Pons (tissue), 1 donor: Measurements from ENCODE around the gene DLG2.
A peak's percentile ranks its signal among the peaks of the same experiment; 100 is the strongest.
"Not testable (repeated sequence)": the region's sequence is repeated elsewhere in the genome, so short reads cannot be mapped to it uniquely, and the experiment has no call there.

Experiments used
- DNase-seq: peaks from one replicate; pipeline ENCODE4 v3.0.0-alpha.2; 2016; ENCODE audit warnings: low spot score

DLG2 gene

GRCh38 chr11:84372381-84372950 is 1254.7 kb downstream of the DLG2 start:
- no peak for DNase-seq

GRCh38 chr11:84358034-84358433 is 1269.1 kb downstream of the DLG2 start:
- no peak for DNase-seq

GRCh38 chr11:84355911-84356310 is 1271.2 kb downstream of the DLG2 start:
- DNase-seq, result no peak

- no peak for DNase-seq
Measured at GRCh38 chr11:84345597-84345996, 1281.5 kb downstream of the DLG2 start.

GRCh38 chr11:84345027-84345426 is 1282.1 kb downstream of the DLG2 start:
- DNase-seq, result no peak

- no peak for DNase-seq
Measured at GRCh38 chr11:84339796-84340195, 1287.3 kb downstream of the DLG2 start.

- DNase-seq, result no peak
Measured at GRCh38 chr11:84333221-84333620, 1293.9 kb downstream of the DLG2 start.

- DNase-seq, result no peak
Measured at GRCh38 chr11:84322211-84322610, 1304.9 kb downstream of the DLG2 start.

GRCh38 chr11:84319863-84320262 is 1307.3 kb downstream of the DLG2 start:
- no peak for DNase-seq

- DNase-seq, result peak; percentile 91
Measured at GRCh38 chr11:84316866-84317555, 1310.1 kb downstream of the DLG2 start.

- peak; percentile 75 for DNase-seq
Measured at GRCh38 chr11:84313830-84314359, 1313.2 kb downstream of the DLG2 start.

- no peak for DNase-seq
Measured at GRCh38 chr11:84310268-84310667, 1316.9 kb downstream of the DLG2 start.

- not testable (repeated sequence) for DNase-seq
Measured at GRCh38 chr11:84308491-84308890, 1318.7 kb downstream of the DLG2 start.

GRCh38 chr11:84300092-84300491 is 1327.1 kb downstream of the DLG2 start:
- DNase-seq, result no peak

GRCh38 chr11:84297570-84297969 is 1329.6 kb downstream of the DLG2 start:
- DNase-seq, result no peak

- no peak for DNase-seq
Measured at GRCh38 chr11:84295815-84296214, 1331.3 kb downstream of the DLG2 start.

GRCh38 chr11:84292955-84293354 is 1334.2 kb downstream of the DLG2 start:
- no peak for DNase-seq

GRCh38 chr11:84292006-84292405 is 1335.1 kb downstream of the DLG2 start:
- no peak for DNase-seq

- no peak for DNase-seq
Measured at GRCh38 chr11:84290647-84291046, 1336.5 kb downstream of the DLG2 start.

- no peak for DNase-seq
Measured at GRCh38 chr11:84289381-84289906, 1337.7 kb downstream of the DLG2 start.

GRCh38 chr11:84273541-84273940 is 1353.6 kb downstream of the DLG2 start:
- no peak for DNase-seq

- DNase-seq, result no peak
Measured at GRCh38 chr11:84270466-84270865, 1356.7 kb downstream of the DLG2 start.

GRCh38 chr11:84264066-84264465 is 1363.1 kb downstream of the DLG2 start:
- DNase-seq, result peak; percentile 99
